C4-2B (cell line): ENCODE results near the gene MED13L.

Experiments
- ZFX ChIP-seq: fragments of 450-650 bp; IDR thresholded peaks from 2 replicates; pipeline ENCODE4 v1.6.1; 2017
- TF ChIP-seq, protein P1 (sequence below): fragments of 450-650 bp; conservative IDR thresholded peaks from 2 replicates; pipeline ENCODE4 v1.5.1; 2017; ENCODE audit warnings: mild to moderate bottlenecking

DNA sequence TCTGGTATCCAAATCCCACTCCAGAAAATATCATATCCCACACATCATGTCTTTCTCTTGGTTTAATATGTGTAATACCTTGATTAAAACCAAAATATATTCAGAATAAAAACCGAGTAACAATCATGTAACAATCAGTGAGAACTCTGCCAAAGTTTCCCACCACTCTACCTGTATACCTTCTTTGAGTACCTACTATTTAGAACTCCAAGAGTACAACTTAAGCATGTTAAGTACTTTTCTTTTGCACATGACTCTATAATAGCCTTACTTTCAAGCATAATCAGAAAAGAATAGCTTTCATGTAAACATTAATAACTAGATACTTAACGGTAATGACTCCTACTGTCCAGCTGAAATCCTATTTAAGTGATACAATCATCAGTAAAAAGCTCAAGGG is 223.2 kb downstream of the MED13L start:
- TF ChIP-seq, protein P1, sequence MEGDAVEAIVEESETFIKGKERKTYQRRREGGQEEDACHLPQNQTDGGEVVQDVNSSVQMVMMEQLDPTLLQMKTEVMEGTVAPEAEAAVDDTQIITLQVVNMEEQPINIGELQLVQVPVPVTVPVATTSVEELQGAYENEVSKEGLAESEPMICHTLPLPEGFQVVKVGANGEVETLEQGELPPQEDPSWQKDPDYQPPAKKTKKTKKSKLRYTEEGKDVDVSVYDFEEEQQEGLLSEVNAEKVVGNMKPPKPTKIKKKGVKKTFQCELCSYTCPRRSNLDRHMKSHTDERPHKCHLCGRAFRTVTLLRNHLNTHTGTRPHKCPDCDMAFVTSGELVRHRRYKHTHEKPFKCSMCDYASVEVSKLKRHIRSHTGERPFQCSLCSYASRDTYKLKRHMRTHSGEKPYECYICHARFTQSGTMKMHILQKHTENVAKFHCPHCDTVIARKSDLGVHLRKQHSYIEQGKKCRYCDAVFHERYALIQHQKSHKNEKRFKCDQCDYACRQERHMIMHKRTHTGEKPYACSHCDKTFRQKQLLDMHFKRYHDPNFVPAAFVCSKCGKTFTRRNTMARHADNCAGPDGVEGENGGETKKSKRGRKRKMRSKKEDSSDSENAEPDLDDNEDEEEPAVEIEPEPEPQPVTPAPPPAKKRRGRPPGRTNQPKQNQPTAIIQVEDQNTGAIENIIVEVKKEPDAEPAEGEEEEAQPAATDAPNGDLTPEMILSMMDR: no peak
- TF ChIP-seq ZFX: no peak
